Measurements from ENCODE around the gene UQCC2.

UQCC2 gene

GRCh38 chr6:33711140-33712129 lies at the start of gene UQCC2:
UQCC2 (minus strand) TSS chr6:33711700; CDS start chr6:33711686, 14 bp downstream.
- TF ChIP-seq ZFX (IDR thresholded peaks at IDR 0.05) (no peak), CTCF (conservative IDR thresholded peaks at IDR 0.05) (peak; percentile 83)
- peak within 1 kb of the TSS; percentile 91 for H3K27ac ChIP-seq

- H3K27ac ChIP-seq: peak overlapping the region; percentile 68
- TF ChIP-seq ZFX (IDR thresholded peaks at IDR 0.05): no peak
- no peak for TF ChIP-seq CTCF (conservative IDR thresholded peaks at IDR 0.05)
Measured at GRCh38 chr6:33759887-33760629, 48.6 kb upstream of the UQCC2 start.

GRCh38 chr6:33758815-33759216 lies 47.3 kb upstream of the UQCC2 start:
- TF ChIP-seq ZFX (IDR thresholded peaks at IDR 0.05) (no peak), CTCF (conservative IDR thresholded peaks at IDR 0.05) (no peak)
- peak overlapping the region; percentile 68 for H3K27ac ChIP-seq

GRCh38 chr6:33757906-33758305 lies 46.4 kb upstream of the UQCC2 start:
- no peak for TF ChIP-seq CTCF (conservative IDR thresholded peaks at IDR 0.05)
- TF ChIP-seq ZFX (IDR thresholded peaks at IDR 0.05): no peak
- H3K27ac ChIP-seq: peak overlapping the region; percentile 68

GRCh38 chr6:33757113-33757512 lies 45.6 kb upstream of the UQCC2 start:
- TF ChIP-seq ZFX (IDR thresholded peaks at IDR 0.05): no peak
- TF ChIP-seq CTCF (conservative IDR thresholded peaks at IDR 0.05): no peak
- H3K27ac ChIP-seq: no peak overlapping the region

- TF ChIP-seq CTCF (conservative IDR thresholded peaks at IDR 0.05) (no peak), ZFX (IDR thresholded peaks at IDR 0.05) (no peak)
- H3K27ac ChIP-seq: no peak overlapping the region
Measured at GRCh38 chr6:33756211-33756954, 44.9 kb upstream of the UQCC2 start.

All from C4-2B (cell line).